ENCODE data around the gene UBQLN1.

- TF ChIP-seq CTCF (IDR thresholded peaks at IDR 0.05), result no peak
- no peak for TF ChIP-seq POLR2A (IDR thresholded peaks at IDR 0.05)
Observed at GRCh38 chr9:83637389-83637788, 70.4 kb downstream of the UBQLN1 start.
